Stomach (tissue), 9 donors: ENCODE results near the gene TMEM178B. TPM values are rescaled to one million over a fixed set of nuclear protein-coding genes. Genes with fewer than 3 reads are reported as not detected.
A peak's percentile ranks its signal among the peaks of the same experiment; 100 is the strongest.

Experiments used
- DNase-seq, 2 donors: peaks; one replicate each; pipeline versions ENCODE4 v3.0.0 to v3.0.0-alpha.2; 2013 to 2019
- H3K27ac ChIP-seq, 5 donors: fragments of 200-600 bp in 4 of 5; sonication (generic) in 4 of 5; one replicate each; pipeline ENCODE4 v1.5.1; 2013 to 2019; ENCODE audit warnings: mild to moderate bottlenecking in 1 of 5, moderate library complexity in 1 of 5
- H3K27me3 ChIP-seq, 3 donors: fragments of 200-600 bp; sonication (generic); one replicate each; pipeline ENCODE4 v1.5.1; 2017 to 2019; ENCODE audit warnings: mixed run types in 1 of 3
- H3K36me3 ChIP-seq, 4 donors: fragments of 200-600 bp; sonication (generic); 1 replicate in 3 of 4; 2 replicates in 1 of 4; pipeline ENCODE4 v1.5.1; 2016 to 2019
- H3K4me1 ChIP-seq, 4 donors: fragments of 200-600 bp; sonication (generic); one replicate each; pipeline ENCODE4 v1.5.1; 2016 to 2019
- H3K4me3 ChIP-seq, 4 donors: fragments of 200-600 bp; sonication (generic) in 3 of 4; one replicate each; pipeline ENCODE4 v1.5.1; 2016 to 2019; ENCODE audit warnings: mild to moderate bottlenecking in 1 of 4
- H3K9me3 ChIP-seq, 4 donors: fragments of 200-600 bp; sonication (generic); one replicate each; pipeline ENCODE4 v1.5.1; 2016 to 2019
- EP300 ChIP-seq: sonication (generic); formaldehyde crosslinking; IDR thresholded peaks from one replicate; pipeline ENCODE4 v1.6.1; 2017; ENCODE audit warnings: antibody characterized with exemption
- POLR2A ChIP-seq, 4 donors: fragments of 450-650 bp; IDR thresholded peaks; one replicate each; pipeline ENCODE4 v1.6.1; 2016; ENCODE audit warnings: antibody characterized with exemption in 4 of 4, control low read depth in 2 of 4, mild to moderate bottlenecking in 1 of 4, moderate library complexity in 1 of 4
- POLR2AphosphoS5 ChIP-seq, 3 donors: sonication (generic); formaldehyde crosslinking; IDR thresholded peaks; one replicate each; pipeline ENCODE4 v1.6.1; 2016; ENCODE audit warnings: antibody characterized with exemption in 3 of 3
- WGBS, 5 donors: extraction: QIAGEN DNeasy Blood & Tissue Kit in 3 of 5; methylation state at CpG; one replicate each; pipeline versions ENCODE4 v1.1.5 to v1.1.7; 2013 to 2018; 5-methylcytosine and 5-hydroxymethylcytosine counted together
- intact Hi-C: fragments of 100-400 bp; cut with DNase I; formaldehyde crosslinking; loops from one replicate; pipeline ENCODE4 v1.15.1; 2023; ENCODE audit warnings: low total_unique reads
- polyA plus RNA-seq, 3 donors: library from polyadenylated mRNA; stranded (reverse); fragments of 200-250 nt; gene quantifications; one replicate each; pipeline ENCODE4 v1.2.3, GENCODE V29; 2013
- total RNA-seq, 5 donors: library from RNA; depleted of rRNA; stranded (reverse); fragments of >200 nt; gene quantifications; one replicate each; pipeline versions ENCODE4 v1.1.0 to v1.2.3, GENCODE V29; 2014 to 2016
- TF ChIP-seq, protein P1 (sequence below), 7 experiments: fragments of 450-650 bp in 4 of 7; fragments of 200-600 bp in 3 of 7; sonication (generic) in 3 of 7; IDR thresholded peaks; one replicate each; pipeline ENCODE4 v1.5.1; 2016 to 2019; ENCODE audit warnings: antibody characterized with exemption in 7 of 7, control low read depth in 2 of 7, mild to moderate bottlenecking in 1 of 7
- donor health status: healthy with polysubstance abuse.
- donor health status: Bipolar disorder and iron deficiency.
- donor health status: healthy.

The TMEM178B gene
- total and polyA plus RNA-seq, 8 donors: under 0.01 to 1.7 (median 0.15) TPM; not detected in 3

DNA sequence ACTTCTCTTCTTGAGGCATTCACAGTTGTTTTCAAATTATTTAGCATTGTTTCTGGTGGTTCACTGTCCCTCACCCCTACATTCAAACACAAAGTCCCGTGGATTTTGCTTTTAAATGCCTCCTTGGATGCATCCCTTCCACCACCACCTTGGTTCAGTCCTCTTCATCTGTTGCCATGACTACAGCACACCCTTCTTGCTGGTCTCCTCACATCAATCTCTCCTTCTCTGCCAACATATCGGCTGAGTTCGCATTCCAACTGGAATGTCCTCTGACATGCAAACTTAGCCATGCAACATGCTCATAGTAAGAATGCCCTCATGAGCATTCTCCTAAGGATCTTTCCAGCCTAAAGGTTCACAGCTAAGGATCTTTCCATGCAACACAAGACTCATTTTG is 279.1 kb downstream of the TMEM178B start:
- H3K27me3 ChIP-seq: no peaks in the 10 kb centered on the region
- H3K9me3 ChIP-seq: no peaks in the 10 kb centered on the region
- no peak for DNase-seq
- WGBS, 5 donors: 63 to 79% (median 72%) methylated on average over 3 of the region's 3 CpGs
- no peak overlapping the region for H3K27ac ChIP-seq
- no peaks in the 10 kb centered on the region for H3K36me3 ChIP-seq
- TF ChIP-seq POLR2AphosphoS5 (IDR thresholded peaks at IDR 0.05): no peak
- intact Hi-C loops: no loop called here
- no peak overlapping the region for H3K4me3 ChIP-seq
- no peaks in the 10 kb centered on the region for H3K4me1 ChIP-seq

DNA sequence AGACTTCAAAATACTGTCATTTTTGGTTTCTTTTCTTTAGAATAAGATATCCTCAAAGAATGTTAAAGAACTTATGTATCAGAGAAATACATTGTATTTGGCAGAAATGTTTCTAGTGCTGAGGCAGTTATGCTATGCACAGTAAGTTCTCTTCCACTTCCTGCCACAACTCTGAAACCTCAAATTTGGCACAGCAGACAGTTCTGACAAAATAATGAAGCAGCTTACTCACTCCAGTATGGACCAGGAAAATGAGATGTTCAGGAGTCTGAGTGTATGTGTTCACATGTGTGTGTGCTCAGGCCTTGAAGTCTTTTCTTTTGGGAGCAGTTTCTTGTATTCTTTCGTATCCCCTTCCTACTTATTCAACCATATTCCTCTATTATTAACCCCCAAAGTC is 280.4 kb downstream of the TMEM178B start:
- 44 to 83% (median 69%) methylated on average over 1 of the region's 1 CpG for WGBS, 5 donors
- H3K27me3 ChIP-seq: no peaks in the 10 kb centered on the region
- DNase-seq: no peak
- no peaks in the 10 kb centered on the region for H3K4me1 ChIP-seq
- intact Hi-C loops: no loop called here
- H3K4me3 ChIP-seq: no peak overlapping the region
- H3K27ac ChIP-seq: no peak overlapping the region
- H3K9me3 ChIP-seq: no peaks in the 10 kb centered on the region
- TF ChIP-seq POLR2AphosphoS5 (IDR thresholded peaks at IDR 0.05): no peak
- TF ChIP-seq EP300: no peak
- no peak for TF ChIP-seq POLR2A (IDR thresholded peaks at IDR 0.05)
- TF ChIP-seq, protein P1, sequence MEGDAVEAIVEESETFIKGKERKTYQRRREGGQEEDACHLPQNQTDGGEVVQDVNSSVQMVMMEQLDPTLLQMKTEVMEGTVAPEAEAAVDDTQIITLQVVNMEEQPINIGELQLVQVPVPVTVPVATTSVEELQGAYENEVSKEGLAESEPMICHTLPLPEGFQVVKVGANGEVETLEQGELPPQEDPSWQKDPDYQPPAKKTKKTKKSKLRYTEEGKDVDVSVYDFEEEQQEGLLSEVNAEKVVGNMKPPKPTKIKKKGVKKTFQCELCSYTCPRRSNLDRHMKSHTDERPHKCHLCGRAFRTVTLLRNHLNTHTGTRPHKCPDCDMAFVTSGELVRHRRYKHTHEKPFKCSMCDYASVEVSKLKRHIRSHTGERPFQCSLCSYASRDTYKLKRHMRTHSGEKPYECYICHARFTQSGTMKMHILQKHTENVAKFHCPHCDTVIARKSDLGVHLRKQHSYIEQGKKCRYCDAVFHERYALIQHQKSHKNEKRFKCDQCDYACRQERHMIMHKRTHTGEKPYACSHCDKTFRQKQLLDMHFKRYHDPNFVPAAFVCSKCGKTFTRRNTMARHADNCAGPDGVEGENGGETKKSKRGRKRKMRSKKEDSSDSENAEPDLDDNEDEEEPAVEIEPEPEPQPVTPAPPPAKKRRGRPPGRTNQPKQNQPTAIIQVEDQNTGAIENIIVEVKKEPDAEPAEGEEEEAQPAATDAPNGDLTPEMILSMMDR (IDR thresholded peaks at IDR 0.05): no peak
- H3K36me3 ChIP-seq: no peaks in the 10 kb centered on the region

DNA sequence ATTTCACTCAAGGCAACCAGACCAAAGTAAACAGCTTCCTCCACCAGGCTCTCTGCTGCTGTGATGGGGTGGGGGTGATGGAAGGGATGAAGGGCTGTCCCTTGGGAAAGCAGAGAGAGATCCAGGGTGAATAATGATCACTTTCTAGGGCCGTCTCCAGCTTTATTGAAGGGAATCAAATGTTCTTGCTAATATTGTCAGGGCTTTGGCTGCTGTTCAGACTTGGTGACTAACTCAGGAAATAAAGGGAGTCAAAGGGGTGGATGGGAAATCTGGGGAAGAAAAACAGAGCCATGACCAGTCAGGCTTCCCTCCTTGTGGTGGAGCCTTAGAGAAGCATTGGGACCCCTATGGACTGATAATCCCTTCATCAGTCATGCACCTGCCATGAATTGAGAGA is 281.2 kb downstream of the TMEM178B start:
- Histone ChIP-seq H3K4me1 (no peaks in the 10 kb centered on the region), H3K27ac (no peak overlapping the region), H3K9me3 (no peaks in the 10 kb centered on the region), H3K4me3 (no peak overlapping the region), H3K27me3 (no peaks in the 10 kb centered on the region), H3K36me3 (no peaks in the 10 kb centered on the region)
- peak in 1 of 2 donors; percentile 10 for DNase-seq
- 11 to 31% (median 28%) methylated on average over 1 of the region's 1 CpG for WGBS, 5 donors
- intact Hi-C loops: no loop called here
- TF ChIP-seq POLR2AphosphoS5 (IDR thresholded peaks at IDR 0.05) (no peak), POLR2A (IDR thresholded peaks at IDR 0.05) (no peak), EP300 (no peak)
- TF ChIP-seq, protein P1 (IDR thresholded peaks at IDR 0.05): no peak

DNA sequence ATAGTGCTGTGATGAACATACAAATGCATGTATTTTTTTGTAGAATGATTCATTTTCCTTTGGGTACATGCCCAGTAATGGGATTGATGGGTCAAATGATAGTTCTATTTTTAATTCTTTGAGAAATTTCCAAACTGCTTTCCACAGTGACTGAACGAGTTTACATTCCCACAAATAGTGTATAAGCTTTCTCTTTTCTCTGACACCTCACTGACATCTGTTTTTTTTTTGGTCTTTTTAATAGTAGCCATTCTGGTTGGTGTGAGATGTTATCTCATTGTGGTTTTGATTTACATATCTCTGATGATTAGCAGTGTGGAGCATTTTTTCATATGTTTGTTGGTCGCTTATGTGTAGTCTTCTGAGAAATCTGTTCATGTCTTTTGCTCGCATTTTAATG is 282.3 kb downstream of the TMEM178B start:
- Histone ChIP-seq H3K9me3 (no peaks in the 10 kb centered on the region), H3K36me3 (no peaks in the 10 kb centered on the region), H3K27ac (no peak overlapping the region), H3K27me3 (no peaks in the 10 kb centered on the region), H3K4me3 (no peak overlapping the region), H3K4me1 (no peaks in the 10 kb centered on the region)
- intact Hi-C loops: no loop called here
- TF ChIP-seq POLR2AphosphoS5 (IDR thresholded peaks at IDR 0.05) (no peak), EP300 (no peak), POLR2A (IDR thresholded peaks at IDR 0.05) (no peak)
- TF ChIP-seq, protein P1 (IDR thresholded peaks at IDR 0.05): no peak
- WGBS, 5 donors: 40 to 75% (median 53%) methylated on average over 3 of the region's 3 CpGs
- DNase-seq: no peak

DNA sequence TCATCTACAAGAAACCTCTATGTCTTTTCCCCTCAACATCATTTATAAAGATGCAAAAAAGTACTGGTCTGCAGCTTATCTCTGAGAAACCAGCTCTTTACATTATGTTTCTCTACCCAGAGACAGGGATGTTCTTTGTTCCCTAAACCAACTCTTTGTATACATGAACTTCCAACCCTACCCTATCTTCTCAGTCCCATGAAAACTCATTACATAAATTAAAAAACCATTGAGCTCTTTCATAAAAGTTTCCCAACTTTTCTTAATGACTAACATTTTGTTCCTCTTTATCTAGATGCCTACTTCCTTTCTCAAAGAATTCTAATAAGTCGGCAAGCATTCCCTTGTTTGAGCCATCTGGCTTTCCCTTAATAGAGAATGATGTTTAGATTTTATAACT is 284.5 kb downstream of the TMEM178B start:
- no peaks in the 10 kb centered on the region for H3K27me3 ChIP-seq
- WGBS, 5 donors: 66 to 82% (median 79%) methylated on average over 1 of the region's 1 CpG
- intact Hi-C loops: no loop called here
- H3K4me1 ChIP-seq: peaks cover 0 to 5% (median 0%) of the 10 kb centered on the region in 4 donors
- H3K36me3 ChIP-seq: no peaks in the 10 kb centered on the region
- H3K9me3 ChIP-seq: no peaks in the 10 kb centered on the region
- no peak overlapping the region for H3K27ac ChIP-seq
- TF ChIP-seq POLR2A (IDR thresholded peaks at IDR 0.05) (no peak), POLR2AphosphoS5 (IDR thresholded peaks at IDR 0.05) (no peak), EP300 (no peak)
- TF ChIP-seq, protein P1 (IDR thresholded peaks at IDR 0.05): no peak
- H3K4me3 ChIP-seq: no peak overlapping the region
- no peak for DNase-seq
